Measurements from ENCODE around the gene ATP10A. TPM values are rescaled to one million over a fixed set of nuclear protein-coding genes. Genes with fewer than 3 reads are reported as not detected.

ATP10A gene
- total RNA-seq, 1 donor from 2014 or later, result 1.9 TPM

GRCh38 chr15:25686780-25687179 lies 176.3 kb downstream of the ATP10A start:
- Mint-ChIP-seq H3K27me3 (no peaks in the 10 kb centered on the region), H3K4me1 (ENCODE audit: unreplicated experiment) (peaks cover 6% of the 10 kb centered on the region), H3K9me3 (no peaks in the 10 kb centered on the region), H3K27ac (no peak overlapping the region), H3K36me3 (no peaks in the 10 kb centered on the region), H3K4me3 (no peak overlapping the region)
- TF ChIP-seq CTCF (conservative IDR thresholded peaks at IDR 0.05), result no peak
- no peak for DNase-seq (ENCODE audit: extremely low spot score, unreplicated experiment)

GRCh38 chr15:25684521-25685431 lies 178.4 kb downstream of the ATP10A start:
- no peak overlapping the region for H3K4me3 Mint-ChIP-seq
- peaks cover 6% of the 10 kb centered on the region for H3K4me1 Mint-ChIP-seq (ENCODE audit: unreplicated experiment)
- DNase-seq (ENCODE audit: extremely low spot score, unreplicated experiment), result no peak
- no peak overlapping the region for H3K27ac Mint-ChIP-seq
- peak; percentile 25 for TF ChIP-seq CTCF (conservative IDR thresholded peaks at IDR 0.05)
- no peaks in the 10 kb centered on the region for H3K36me3 Mint-ChIP-seq
- H3K27me3 Mint-ChIP-seq, result no peaks in the 10 kb centered on the region
- no peaks in the 10 kb centered on the region for H3K9me3 Mint-ChIP-seq

DNA sequence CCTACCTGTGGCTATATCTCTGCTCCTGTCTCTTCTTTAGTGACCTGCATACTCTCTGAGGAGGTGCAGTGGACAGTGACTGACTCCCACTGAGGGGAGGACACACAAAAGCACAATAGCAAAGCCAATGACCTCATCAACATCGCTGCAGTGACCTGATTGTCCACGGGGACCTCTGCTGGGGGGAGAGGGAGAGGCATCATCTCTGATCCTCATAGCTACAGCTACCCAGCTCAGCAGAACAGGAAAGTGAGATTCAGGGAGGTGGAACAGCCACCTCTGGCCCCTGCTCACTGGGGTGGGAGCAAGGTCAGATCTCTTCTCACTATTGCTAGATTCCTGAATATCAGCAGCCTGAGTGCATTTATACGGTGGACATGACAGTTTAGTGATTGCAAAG lies 179.2 kb downstream of the ATP10A start:
- Mint-ChIP-seq H3K27ac (no peak overlapping the region), H3K4me3 (no peak overlapping the region), H3K36me3 (no peaks in the 10 kb centered on the region), H3K9me3 (no peaks in the 10 kb centered on the region), H3K27me3 (peaks cover under 1% of the 10 kb centered on the region), H3K4me1 (ENCODE audit: unreplicated experiment) (peaks cover 6% of the 10 kb centered on the region)
- DNase-seq (ENCODE audit: extremely low spot score, unreplicated experiment), result no peak
- peak; percentile 25 for TF ChIP-seq CTCF (conservative IDR thresholded peaks at IDR 0.05)

- Mint-ChIP-seq H3K4me3 (no peak overlapping the region), H3K27ac (no peak overlapping the region), H3K36me3 (no peaks in the 10 kb centered on the region)
Measured at GRCh38 chr15:25683415-25683814, 179.7 kb downstream of the ATP10A start.

GRCh38 chr15:25682340-25682739 lies 180.8 kb downstream of the ATP10A start:
- Mint-ChIP-seq H3K36me3 (no peaks in the 10 kb centered on the region), H3K27me3 (peaks cover 3% of the 10 kb centered on the region), H3K27ac (no peak overlapping the region), H3K9me3 (no peaks in the 10 kb centered on the region), H3K4me1 (ENCODE audit: unreplicated experiment) (peaks cover 6% of the 10 kb centered on the region), H3K4me3 (no peak overlapping the region)
- DNase-seq (ENCODE audit: extremely low spot score, unreplicated experiment), result no peak
- no peak for TF ChIP-seq CTCF (conservative IDR thresholded peaks at IDR 0.05)

More at GRCh38 chr15:25683415-25683814, 179.7 kb downstream of the ATP10A start:
- peaks cover 3% of the 10 kb centered on the region for H3K27me3 Mint-ChIP-seq
- peaks cover 6% of the 10 kb centered on the region for H3K4me1 Mint-ChIP-seq (ENCODE audit: unreplicated experiment)
- no peak for TF ChIP-seq CTCF (conservative IDR thresholded peaks at IDR 0.05)
- DNase-seq (ENCODE audit: extremely low spot score, unreplicated experiment), result no peak
- no peaks in the 10 kb centered on the region for H3K9me3 Mint-ChIP-seq

Data from type B pancreatic cell (in vitro differentiated cells).